Right renal pelvis (tissue), 4 donors: Measurements from ENCODE around the gene EEPD1. TPM values are rescaled to one million over a fixed set of nuclear protein-coding genes. Genes with fewer than 3 reads are reported as not detected.

Source experiments
- DNase-seq, 4 donors: peaks; one replicate each; pipeline ENCODE4 v3.0.0-alpha.2; 2013; ENCODE audit warnings: low read depth in 4 of 4, low spot score in 3 of 4, missing footprints in 1 of 4
- polyA plus RNA-seq, 4 donors: library from polyadenylated mRNA; unstranded; fragments of 120-200 nt; gene quantifications; one replicate each; pipeline ENCODE4 v1.2.1, GENCODE V29; 2013; ENCODE audit not compliant: insufficient read length in 4 of 4

EEPD1 gene
- polyA plus RNA-seq, 4 donors: 5.4 to 8.0 (median 6.9) TPM

- DNase-seq: no peak
Measured at GRCh38 chr7:36296284-36296683, 143.2 kb downstream of the EEPD1 start.

GRCh38 chr7:36297364-36298009 is 144.4 kb downstream of the EEPD1 start:
- DNase-seq: no peak

- DNase-seq: no peak
Measured at GRCh38 chr7:36298106-36298505, 145.1 kb downstream of the EEPD1 start.

- no peak for DNase-seq
Measured at GRCh38 chr7:36299223-36299774, 146.2 kb downstream of the EEPD1 start.

- no peak for DNase-seq
Measured at GRCh38 chr7:36299823-36300341, 146.8 kb downstream of the EEPD1 start.

GRCh38 chr7:36300696-36301350 is 147.8 kb downstream of the EEPD1 start:
- no peak for DNase-seq

- no peak for DNase-seq
Measured at GRCh38 chr7:36301914-36302771, 149.1 kb downstream of the EEPD1 start.

GRCh38 chr7:36303202-36304098 is 150.4 kb downstream of the EEPD1 start:
- DNase-seq: no peak

GRCh38 chr7:36304099-36304425 is 151.0 kb downstream of the EEPD1 start:
- DNase-seq: no peak

- DNase-seq: no peak
Measured at GRCh38 chr7:36305226-36305625, 152.2 kb downstream of the EEPD1 start.

- no peak for DNase-seq
Measured at GRCh38 chr7:36305648-36306047, 152.6 kb downstream of the EEPD1 start.

- DNase-seq: no peak
Measured at GRCh38 chr7:36306222-36306621, 153.2 kb downstream of the EEPD1 start.

- DNase-seq: no peak
Measured at GRCh38 chr7:36306722-36307121, 153.7 kb downstream of the EEPD1 start.

GRCh38 chr7:36308031-36308430 is 155.0 kb downstream of the EEPD1 start:
- no peak for DNase-seq

GRCh38 chr7:36309301-36309700 is 156.2 kb downstream of the EEPD1 start:
- DNase-seq: no peak

GRCh38 chr7:36309716-36310115 is 156.7 kb downstream of the EEPD1 start:
- no peak for DNase-seq

- no peak for DNase-seq
Measured at GRCh38 chr7:36310897-36311296, 157.8 kb downstream of the EEPD1 start.

GRCh38 chr7:36311539-36311938 is 158.5 kb downstream of the EEPD1 start:
- no peak for DNase-seq

GRCh38 chr7:36312064-36312914 is 159.2 kb downstream of the EEPD1 start:
- DNase-seq: no peak
